Stomach (tissue), 9 donors: ENCODE results near the gene PC. TPM values are rescaled to one million over a fixed set of nuclear protein-coding genes. Genes with fewer than 3 reads are reported as not detected.

Experiments
- DNase-seq, 2 donors: peaks; one replicate each; pipeline versions ENCODE4 v3.0.0 to v3.0.0-alpha.2; 2013 to 2019
- H3K27ac ChIP-seq, 5 donors: fragments of 200-600 bp in 4 of 5; sonication (generic) in 4 of 5; one replicate each; pipeline ENCODE4 v1.5.1; 2013 to 2019; ENCODE audit warnings: mild to moderate bottlenecking in 1 of 5, moderate library complexity in 1 of 5
- H3K27me3 ChIP-seq, 3 donors: fragments of 200-600 bp; sonication (generic); one replicate each; pipeline ENCODE4 v1.5.1; 2017 to 2019; ENCODE audit warnings: mixed run types in 1 of 3
- H3K36me3 ChIP-seq, 4 donors: fragments of 200-600 bp; sonication (generic); 1 replicate in 3 of 4; 2 replicates in 1 of 4; pipeline ENCODE4 v1.5.1; 2016 to 2019
- H3K4me1 ChIP-seq, 4 donors: fragments of 200-600 bp; sonication (generic); one replicate each; pipeline ENCODE4 v1.5.1; 2016 to 2019
- H3K4me3 ChIP-seq, 4 donors: fragments of 200-600 bp; sonication (generic) in 3 of 4; one replicate each; pipeline ENCODE4 v1.5.1; 2016 to 2019; ENCODE audit warnings: mild to moderate bottlenecking in 1 of 4
- H3K9me3 ChIP-seq, 4 donors: fragments of 200-600 bp; sonication (generic); one replicate each; pipeline ENCODE4 v1.5.1; 2016 to 2019
- CTCF ChIP-seq, 7 experiments: fragments of 450-650 bp in 4 of 7; fragments of 200-600 bp in 3 of 7; sonication (generic) in 3 of 7; IDR thresholded peaks; one replicate each; pipeline ENCODE4 v1.5.1; 2016 to 2019; ENCODE audit warnings: antibody characterized with exemption in 7 of 7, control low read depth in 2 of 7, mild to moderate bottlenecking in 1 of 7
- EP300 ChIP-seq: sonication (generic); formaldehyde crosslinking; IDR thresholded peaks from one replicate; pipeline ENCODE4 v1.6.1; 2017; ENCODE audit warnings: antibody characterized with exemption
- POLR2A ChIP-seq, 4 donors: fragments of 450-650 bp; IDR thresholded peaks; one replicate each; pipeline ENCODE4 v1.6.1; 2016; ENCODE audit warnings: antibody characterized with exemption in 4 of 4, control low read depth in 2 of 4, mild to moderate bottlenecking in 1 of 4, moderate library complexity in 1 of 4
- POLR2AphosphoS5 ChIP-seq, 3 donors: sonication (generic); formaldehyde crosslinking; IDR thresholded peaks; one replicate each; pipeline ENCODE4 v1.6.1; 2016; ENCODE audit warnings: antibody characterized with exemption in 3 of 3
- WGBS, 5 donors: extraction: QIAGEN DNeasy Blood & Tissue Kit in 3 of 5; methylation state at CpG; one replicate each; pipeline versions ENCODE4 v1.1.5 to v1.1.7; 2013 to 2018; 5-methylcytosine and 5-hydroxymethylcytosine counted together
- intact Hi-C: fragments of 100-400 bp; cut with DNase I; formaldehyde crosslinking; loops from one replicate; pipeline ENCODE4 v1.15.1; 2023; ENCODE audit warnings: low total_unique reads
- polyA plus RNA-seq, 3 donors: library from polyadenylated mRNA; stranded (reverse); fragments of 200-250 nt; gene quantifications; one replicate each; pipeline ENCODE4 v1.2.3, GENCODE V29; 2013
- total RNA-seq, 5 donors: library from RNA; depleted of rRNA; stranded (reverse); fragments of >200 nt; gene quantifications; one replicate each; pipeline versions ENCODE4 v1.1.0 to v1.2.3, GENCODE V29; 2014 to 2016
- donor health status: healthy with polysubstance abuse.
- donor health status: Bipolar disorder and iron deficiency.
- donor health status: healthy.

PC gene
- total and polyA plus RNA-seq, 8 donors = 0.58 to 86.0 (median 22.3) TPM

- TF ChIP-seq CTCF (IDR thresholded peaks at IDR 0.05) = no peak
- no peak for TF ChIP-seq POLR2AphosphoS5 (IDR thresholded peaks at IDR 0.05)
- no peak for TF ChIP-seq EP300
- TF ChIP-seq POLR2A (IDR thresholded peaks at IDR 0.05) = no peak
- Histone ChIP-seq H3K27ac (peak within 1 kb of the TSS; percentile 83 to 96 (median 92)), H3K4me3 (peak within 1 kb of the TSS; percentile 65 to 82 (median 72)), H3K9me3 (no peaks in the 10 kb centered on the region), H3K36me3 (peaks cover 0 to 35% (median 16%) of the 10 kb centered on the region in 4 donors), H3K27me3 (no peaks in the 10 kb centered on the region), H3K4me1 (peaks cover 7 to 41% (median 16%) of the 10 kb centered on the region in 4 donors)
- intact Hi-C loops = no loop called here
- 0 to 1% (median 1%) methylated on average over 8 to 101 of the region's 103 CpGs for WGBS, 5 donors
- peak in 1 of 2 donors; percentile 61 for DNase-seq
Measured at GRCh38 chr11:66856496-66857233, 101.5 kb downstream of the PC start, which contains the start of gene LRFN4. LRFN4 (plus strand) TSS chr11:66857064; CDS start chr11:66857745, 681 bp downstream.

GRCh38 chr11:66855574-66856495 lies 102.3 kb downstream of the PC start:
- 3 to 10% (median 5%) methylated on average over 9 to 51 of the region's 51 CpGs for WGBS, 5 donors
- peaks cover 0 to 27% (median 12%) of the 10 kb centered on the region in 4 donors for H3K36me3 ChIP-seq
- peak overlapping the region; percentile 83 to 96 (median 92) for H3K27ac ChIP-seq
- H3K4me1 ChIP-seq = peaks cover 7 to 41% (median 16%) of the 10 kb centered on the region in 4 donors
- H3K9me3 ChIP-seq = no peaks in the 10 kb centered on the region
- DNase-seq = peak; percentile 94 to 98
- H3K4me3 ChIP-seq = peak overlapping the region; percentile 65 to 82 (median 72)
- TF ChIP-seq CTCF (IDR thresholded peaks at IDR 0.05) = no peak
- TF ChIP-seq POLR2AphosphoS5 (IDR thresholded peaks at IDR 0.05) = peak; percentile 47 to 92 (median 85)
- no peak for TF ChIP-seq EP300
- TF ChIP-seq POLR2A (IDR thresholded peaks at IDR 0.05) = peak in 1 of 4 donors; percentile 70
- H3K27me3 ChIP-seq = no peaks in the 10 kb centered on the region
- intact Hi-C loops = no loop called here

GRCh38 chr11:66854729-66855211 lies 103.4 kb downstream of the PC start:
- H3K27ac ChIP-seq = no peak overlapping the region
- WGBS, 5 donors = 93 to 99% (median 96%) methylated on average over 11 to 15 of the region's 15 CpGs

More at GRCh38 chr11:66854729-66855211, 103.4 kb downstream of the PC start:
- Histone ChIP-seq H3K4me1 (peaks cover 7 to 37% (median 16%) of the 10 kb centered on the region in 4 donors), H3K9me3 (no peaks in the 10 kb centered on the region), H3K27me3 (no peaks in the 10 kb centered on the region), H3K4me3 (no peak overlapping the region), H3K36me3 (peaks cover 0 to 22% (median 9%) of the 10 kb centered on the region in 4 donors)
- TF ChIP-seq POLR2A (IDR thresholded peaks at IDR 0.05) = no peak
- no peak for TF ChIP-seq CTCF (IDR thresholded peaks at IDR 0.05)
- no peak for TF ChIP-seq EP300
- no peak for TF ChIP-seq POLR2AphosphoS5 (IDR thresholded peaks at IDR 0.05)
- DNase-seq = no peak
- intact Hi-C loops = no loop called here
